VCaP (cell line): ENCODE data around the gene PLPPR5.

Experiments used
- H3K27ac ChIP-seq: fragments of 450-650 bp; 2 replicates; pipeline ENCODE4 v1.5.1; 2017
- CTCF ChIP-seq: fragments of 450-650 bp; conservative IDR thresholded peaks from 2 replicates; pipeline ENCODE4 v1.5.1; 2017; ENCODE audit warnings: mild to moderate bottlenecking, moderate library complexity

Gene PLPPR5

GRCh38 chr1:98988904-98989555 lies 15.6 kb downstream of the PLPPR5 start:
- TF ChIP-seq CTCF, result no peak
- H3K27ac ChIP-seq, result no peak overlapping the region

- no peak for TF ChIP-seq CTCF
- no peak overlapping the region for H3K27ac ChIP-seq
These were observed 19.0 kb downstream of the PLPPR5 start for GRCh38 chr1:98985687-98986086.

GRCh38 chr1:98981917-98982513 lies 22.6 kb downstream of the PLPPR5 start:
- no peak for TF ChIP-seq CTCF
- H3K27ac ChIP-seq, result no peak overlapping the region

GRCh38 chr1:98979463-98979862 lies 25.2 kb downstream of the PLPPR5 start:
- no peak overlapping the region for H3K27ac ChIP-seq
- no peak for TF ChIP-seq CTCF

GRCh38 chr1:98975810-98976209 lies 28.9 kb downstream of the PLPPR5 start:
- TF ChIP-seq CTCF, result no peak
- no peak overlapping the region for H3K27ac ChIP-seq

GRCh38 chr1:98975113-98975512 lies 29.5 kb downstream of the PLPPR5 start:
- no peak overlapping the region for H3K27ac ChIP-seq
- TF ChIP-seq CTCF, result no peak

- TF ChIP-seq CTCF, result no peak
- no peak overlapping the region for H3K27ac ChIP-seq
These were observed 34.7 kb downstream of the PLPPR5 start for GRCh38 chr1:98969798-98970490.
